Bronchial smooth muscle cell (primary cell): Measurements from ENCODE around the gene DOC2B. TPM values are rescaled to one million over a fixed set of nuclear protein-coding genes. Genes with fewer than 3 reads are reported as not detected.

Source experiments
- total RNA-seq: library from RNA; depleted of rRNA; stranded (reverse); fragments of >200 nt; gene quantifications from 2 replicates; pipeline ENCODE4 v1.2.1, GENCODE V29; 2014

DOC2B gene
- total RNA-seq, result under 0.01 TPM in 1 of 2 replicates, not detected in the other

DNA sequence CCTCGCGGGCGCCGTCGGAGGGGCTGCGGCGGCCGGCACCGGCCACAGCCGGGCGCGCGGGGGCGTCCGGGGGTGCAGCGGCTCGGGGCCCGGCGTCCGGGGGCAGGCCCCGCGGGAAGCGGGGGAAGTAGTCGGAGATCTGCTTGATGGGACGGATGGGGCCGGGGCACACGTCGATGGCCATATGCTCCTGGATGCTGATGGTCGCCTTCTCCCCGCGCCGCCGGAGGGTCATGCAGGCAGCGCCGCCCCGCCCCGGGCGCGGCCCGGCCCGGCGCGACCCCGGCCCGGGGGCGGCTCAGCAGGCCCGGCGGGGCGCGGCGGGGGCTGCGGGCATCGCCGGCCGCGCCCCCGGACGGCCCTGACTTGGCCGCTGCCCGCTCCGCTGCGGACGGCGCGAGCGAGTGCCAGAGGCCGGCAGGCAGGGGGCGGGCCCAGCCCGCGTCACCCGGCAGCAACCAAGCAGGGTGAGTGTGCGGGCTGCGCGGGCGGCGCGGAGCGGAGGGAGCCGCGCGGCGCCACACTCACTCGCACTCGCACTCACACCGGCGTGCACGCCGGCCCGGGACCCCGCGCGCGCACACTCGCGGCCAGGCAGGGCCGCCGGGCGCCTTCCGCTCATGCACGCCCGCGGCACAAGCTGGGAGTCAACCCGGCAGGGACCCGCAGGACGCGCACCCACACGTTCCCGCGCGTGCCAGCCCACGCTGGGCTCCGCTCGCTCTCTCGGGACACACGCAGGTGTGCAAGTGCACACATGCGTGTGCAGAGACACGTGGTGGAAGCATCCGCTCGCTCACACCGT lies at the start of gene DOC2B:
DOC2B (minus strand) TSS at position 406 of the 805 bp plus-strand sequence; CDS start at position 235, 171 bp downstream.

GRCh38 chr17:137166-137807 lies 44.2 kb downstream of the DOC2B start, which contains the start of gene SCGB1C2:
Gene SCGB1C2 (plus strand): TSS chr17:137569. CDS start chr17:137591, 22 bp downstream.

Other genes starting within 250 kb of the DOC2B start
- not detected in 2 replicates for gene SCGB1C2, start 44.1 kb downstream of the DOC2B start, total RNA-seq
- 1.6 and 1.7 TPM in 2 replicates for gene RPH3AL, start 171.2 kb upstream of the DOC2B start, total RNA-seq